NCI-H748 treated with DMSO at 0.1 percent for 48 hours (cell line): ENCODE measurements around the gene PRAME.
A peak's percentile ranks its signal among the peaks of the same experiment; 100 is the strongest.
"Not testable (repeated sequence)": the region's sequence is repeated elsewhere in the genome, so short reads cannot be mapped to it uniquely, and the experiment has no call there.

ENCODE experiments used
- DNase-seq: peaks from one replicate; lab custom pipeline; 2025; lab: John Stamatoyannopoulos, UW

PRAME gene

GRCh38 chr22:22558972-22559603, at the start of gene PRAME:
TSS of gene PRAME (minus strand) at chr22:22559265. CDS start at chr22:22556832, 2,433 bp downstream.
- DNase-seq: peak; percentile 44

- DNase-seq: not testable (repeated sequence)
These were observed 49.0 kb upstream of the PRAME start for GRCh38 chr22:22608022-22608421.

DNA sequence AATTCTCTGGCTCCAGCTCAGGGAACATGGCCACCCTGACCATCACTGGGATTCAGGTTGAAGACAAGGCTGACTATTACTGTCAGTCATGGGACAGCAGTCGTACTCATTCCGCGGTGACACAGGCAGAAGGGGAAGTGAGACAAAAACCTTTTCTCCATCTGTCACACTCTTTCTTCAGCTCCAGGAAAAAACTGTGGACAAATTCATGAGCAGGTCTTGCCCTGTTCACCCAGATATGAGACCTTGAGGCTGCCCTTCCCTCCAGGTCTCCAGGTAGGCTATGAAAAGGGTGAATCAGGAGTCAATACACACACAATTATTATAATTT, 46.0 kb upstream of the PRAME start:
- no peak for DNase-seq

DNA sequence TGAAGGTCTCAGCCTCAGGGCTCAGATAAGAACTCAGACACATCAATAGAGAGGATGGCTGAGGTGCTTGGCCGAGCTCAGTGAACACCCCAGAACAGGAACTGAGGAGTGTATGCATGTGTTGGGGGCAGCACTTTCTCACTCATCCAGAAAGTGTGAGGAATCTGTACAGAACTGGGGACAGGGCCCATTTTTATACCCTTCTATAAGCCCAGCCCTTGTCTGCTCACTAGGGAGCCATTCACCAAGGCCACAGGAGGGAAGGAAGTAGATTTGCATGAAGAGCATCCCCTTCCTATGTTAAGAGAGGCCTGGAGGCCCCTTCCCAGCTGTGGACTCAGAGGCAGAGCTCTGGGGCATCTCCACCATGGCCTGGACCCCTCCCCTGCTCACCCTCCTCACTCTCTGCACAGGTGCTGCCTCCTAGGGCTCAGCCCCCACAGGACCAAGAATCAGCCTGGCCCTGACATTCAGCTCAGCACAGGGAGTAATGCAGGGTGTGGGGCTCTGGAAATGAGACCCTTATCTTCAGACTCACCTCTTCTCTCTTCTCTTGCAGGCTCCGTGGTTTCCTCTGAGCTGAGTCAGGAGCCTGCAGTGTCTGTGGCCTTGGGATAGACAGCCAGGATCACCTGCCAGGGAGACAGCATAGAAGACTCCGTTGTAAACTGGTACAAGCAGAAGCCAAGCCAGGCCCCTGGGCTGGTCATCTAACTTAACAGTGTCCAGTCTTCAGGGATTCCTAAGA, 45.4 kb upstream of the PRAME start:
- DNase-seq: no peak

GRCh38 chr22:22603470-22603947, 44.4 kb upstream of the PRAME start:
- no peak for DNase-seq

GRCh38 chr22:22600531-22601261, 41.6 kb upstream of the PRAME start:
- no peak for DNase-seq

- no peak for DNase-seq
These were observed 40.2 kb upstream of the PRAME start for GRCh38 chr22:22599248-22599647.

- no peak for DNase-seq
These were observed 39.1 kb upstream of the PRAME start for GRCh38 chr22:22598144-22598543.

- no peak for DNase-seq
These were observed 36.2 kb upstream of the PRAME start for GRCh38 chr22:22595001-22595835.

GRCh38 chr22:22593964-22594656, 35.0 kb upstream of the PRAME start:
- no peak for DNase-seq

DNA sequence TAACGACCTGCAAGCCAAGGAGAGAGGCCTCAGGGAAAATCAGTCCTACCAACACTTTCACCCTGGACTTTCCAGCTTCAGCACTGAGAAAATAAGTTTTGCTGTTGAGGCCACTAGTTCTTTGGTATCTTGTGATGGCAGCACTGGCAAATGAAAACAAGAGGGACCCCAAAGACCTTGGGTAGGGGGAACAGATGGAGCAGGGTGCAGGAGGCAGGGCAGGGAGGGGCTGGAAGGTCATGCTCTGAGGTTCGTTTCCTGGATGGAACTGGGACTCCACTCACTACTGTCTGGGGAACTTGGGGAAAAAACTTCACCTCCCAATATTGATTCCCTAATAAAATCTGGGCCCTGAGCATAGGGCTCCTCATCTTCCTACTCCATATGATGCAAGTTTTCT, 34.2 kb upstream of the PRAME start:
- DNase-seq: no peak

DNA sequence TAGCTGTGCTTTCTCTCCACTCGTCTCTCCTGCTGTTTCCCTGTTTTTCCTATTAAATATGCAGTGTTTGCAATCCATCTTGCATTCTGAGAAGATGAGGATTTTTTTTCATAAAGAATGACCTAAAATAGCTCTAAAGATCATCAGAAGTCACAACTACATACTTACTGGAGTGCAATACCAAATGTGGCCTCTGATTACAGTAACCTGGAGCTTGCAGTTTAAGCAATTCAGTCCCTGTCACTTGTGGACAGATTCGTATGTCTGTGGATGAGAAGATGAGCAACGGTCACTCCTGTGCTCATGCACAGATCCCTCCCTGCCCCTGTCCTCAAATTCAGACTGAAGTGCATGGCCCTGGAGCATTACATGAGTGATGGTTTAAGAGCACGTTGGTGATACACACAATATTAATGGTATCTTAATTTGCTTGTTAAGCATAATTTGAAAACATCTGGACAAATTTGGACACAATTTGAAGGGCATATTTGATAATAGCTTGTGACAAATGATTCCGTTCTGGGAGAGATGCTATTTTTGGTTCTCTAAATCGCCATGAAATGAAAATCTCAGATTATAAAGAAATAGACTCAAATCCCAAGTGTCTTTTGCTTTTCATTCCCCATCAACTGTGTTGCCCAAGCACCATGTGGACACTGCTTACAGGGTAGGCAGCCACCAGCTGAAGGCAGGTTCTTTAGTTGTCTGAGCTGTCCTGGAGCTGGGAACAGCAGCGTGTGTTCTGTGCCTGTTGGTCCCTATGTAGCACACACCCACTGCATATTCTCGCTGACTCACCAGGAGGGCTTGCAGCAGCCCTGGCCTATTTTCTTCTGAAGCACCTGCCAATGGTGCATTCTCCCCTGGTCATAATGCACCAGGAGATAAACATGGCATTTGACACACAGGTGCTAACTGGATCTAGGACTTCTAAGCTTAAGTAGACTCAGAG, 32.6 kb upstream of the PRAME start:
- DNase-seq: no peak

- DNase-seq: no peak
These were observed 31.2 kb upstream of the PRAME start for GRCh38 chr22:22590136-22590891.

DNA sequence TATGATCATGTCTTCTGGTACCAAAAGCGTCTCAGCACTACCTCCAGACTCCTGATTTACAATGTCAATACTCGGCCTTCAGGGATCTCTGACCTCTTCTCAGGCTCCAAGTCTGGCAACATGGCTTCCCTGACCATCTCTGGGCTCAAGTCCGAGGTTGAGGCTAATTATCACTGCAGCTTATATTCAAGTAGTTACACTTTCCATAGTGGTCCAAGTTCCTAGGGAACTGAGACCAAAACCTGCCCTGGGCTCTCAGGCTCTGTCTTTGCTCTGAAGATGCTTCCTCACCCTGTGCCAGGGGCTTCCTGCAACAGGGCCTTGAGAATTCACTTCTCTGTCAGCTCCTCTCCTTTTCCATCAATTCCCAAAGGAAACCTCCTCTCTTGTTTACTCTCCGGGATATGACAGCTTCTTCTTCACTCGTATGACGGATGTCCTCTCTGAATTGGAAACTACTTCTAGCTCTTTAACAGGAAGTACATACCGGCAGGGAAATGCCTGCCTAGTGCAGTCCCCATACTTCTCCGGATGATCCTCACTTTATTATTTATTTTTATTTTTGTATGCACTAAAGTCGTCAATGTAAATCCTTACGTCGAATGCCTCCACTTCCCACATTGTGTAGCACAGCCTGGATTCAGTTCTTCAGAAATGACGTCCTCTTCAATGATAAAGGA, 29.6 kb upstream of the PRAME start:
- no peak for DNase-seq

DNA sequence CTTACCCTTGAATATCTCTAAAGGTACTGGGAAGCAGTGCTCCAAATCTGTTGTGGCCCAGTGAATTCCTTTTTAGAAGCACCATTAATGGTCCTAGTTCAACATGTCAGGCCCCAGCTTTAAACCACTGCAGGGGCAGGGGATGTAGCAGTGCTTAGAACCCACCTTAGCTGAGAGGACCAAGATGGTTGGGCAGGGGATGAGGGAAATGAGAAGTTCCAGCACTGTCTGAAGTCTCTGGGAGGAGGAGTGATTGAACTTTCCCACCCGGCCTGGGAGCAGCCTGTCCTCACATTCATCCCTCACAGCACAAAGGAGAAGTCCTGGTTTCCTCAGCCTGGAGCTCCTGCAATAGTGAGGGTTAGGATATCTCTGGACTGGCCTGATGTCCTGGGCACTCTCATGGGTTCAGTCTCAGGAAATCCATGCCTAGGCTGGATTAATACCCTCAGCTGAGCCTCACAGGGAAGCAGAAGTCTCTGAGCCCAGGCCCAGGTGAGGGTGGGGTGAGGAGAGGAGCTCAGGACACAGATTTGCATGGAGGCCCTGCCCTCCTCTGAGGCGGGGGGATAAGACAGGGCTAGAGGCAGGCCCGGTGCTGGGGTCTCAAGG, 28.6 kb upstream of the PRAME start:
- no peak for DNase-seq

DNA sequence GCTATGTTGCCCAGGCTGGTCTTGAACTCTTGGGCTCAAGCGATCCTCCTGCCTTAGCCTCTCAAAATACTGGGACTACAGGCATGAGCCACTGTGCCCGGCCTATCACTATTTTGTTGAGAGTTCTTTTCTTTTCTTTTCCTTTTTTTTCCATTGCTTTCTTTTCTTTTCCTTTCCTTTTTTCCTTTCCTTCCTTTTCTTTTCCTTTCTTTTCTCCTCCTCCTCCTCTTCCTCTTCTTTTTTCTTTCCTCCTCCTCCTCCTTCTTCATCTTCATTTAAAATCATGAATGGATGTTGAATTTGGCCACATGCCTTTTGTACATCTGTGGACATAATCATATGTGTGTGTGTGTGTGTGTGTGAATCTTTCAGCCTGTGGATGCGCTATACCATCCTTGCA, 25.7 kb upstream of the PRAME start:
- DNase-seq: no peak

- no peak for DNase-seq
These were observed 24.0 kb upstream of the PRAME start for GRCh38 chr22:22583030-22583429.

- not testable (repeated sequence) for DNase-seq
These were observed 22.5 kb upstream of the PRAME start for GRCh38 chr22:22581524-22581923.
